Endothelial cell of umbilical vein (primary cell): ENCODE results near the gene AQP12B.
"Not testable (repeated sequence)": the region's sequence is repeated elsewhere in the genome, so short reads cannot be mapped to it uniquely, and the experiment has no call there.

Source experiments
- EZH2 ChIP-seq: IDR thresholded peaks from 2 replicates; pipeline ENCODE4 v1.6.1; 2012; ENCODE audit warnings: borderline replicate concordance, low read depth, mild to moderate bottlenecking, moderate library complexity, low read length, inconsistent platforms; ENCODE audit not compliant: severe bottlenecking
- FOS ChIP-seq: IDR thresholded peaks from 2 replicates; pipeline ENCODE4 v1.6.1; 2011; ENCODE audit warnings: mild to moderate bottlenecking, low read length, moderate library complexity, borderline replicate concordance; ENCODE audit not compliant: insufficient read depth
- GATA2 ChIP-seq: IDR thresholded peaks from 2 replicates; pipeline ENCODE4 v1.7.0; 2011; ENCODE audit warnings: low read depth, mild to moderate bottlenecking, moderate library complexity, mixed read lengths, low read length; ENCODE audit not compliant: insufficient read length, insufficient read depth
- JUN ChIP-seq: IDR thresholded peaks from 2 replicates; pipeline ENCODE4 v1.6.1; 2011; ENCODE audit warnings: borderline replicate concordance, low read depth; ENCODE audit not compliant: insufficient read length, insufficient read depth
- MYC ChIP-seq: IDR thresholded peaks from one replicate; pipeline ENCODE4 v1.6.1; 2011; ENCODE audit warnings: mild to moderate bottlenecking, low read depth, low read length
- POLR2A ChIP-seq: IDR thresholded peaks from 2 replicates; pipeline ENCODE4 v1.6.1; 2012; ENCODE audit warnings: low read depth, mild to moderate bottlenecking, control low read depth, low read length
- POLR2AphosphoS5 ChIP-seq: IDR thresholded peaks from 2 replicates; pipeline ENCODE4 v1.6.1; 2012; ENCODE audit warnings: low read depth, mild to moderate bottlenecking, control low read depth, low read length, moderate library complexity; ENCODE audit not compliant: insufficient read depth
- TF ChIP-seq, protein P1 (sequence below), 2 donors: IDR thresholded peaks; 1 replicate in 1 of 2; 2 replicates in 1 of 2; pipeline ENCODE4 v1.5.1; 2011; ENCODE audit warnings: low read length in 2 of 2, mild to moderate bottlenecking in 2 of 2, moderate library complexity in 2 of 2, control low read depth in 1 of 2, inconsistent platforms in 1 of 2, low read depth in 1 of 2; ENCODE audit not compliant: insufficient read depth in 1 of 2; ENCODE audit errors: extremely low read depth in 1 of 2
- TF ChIP-seq, protein P2 (sequence below): IDR thresholded peaks from 2 replicates; pipeline ENCODE4 v1.6.1; 2011; ENCODE audit not compliant: insufficient read depth, insufficient read length

DNA sequence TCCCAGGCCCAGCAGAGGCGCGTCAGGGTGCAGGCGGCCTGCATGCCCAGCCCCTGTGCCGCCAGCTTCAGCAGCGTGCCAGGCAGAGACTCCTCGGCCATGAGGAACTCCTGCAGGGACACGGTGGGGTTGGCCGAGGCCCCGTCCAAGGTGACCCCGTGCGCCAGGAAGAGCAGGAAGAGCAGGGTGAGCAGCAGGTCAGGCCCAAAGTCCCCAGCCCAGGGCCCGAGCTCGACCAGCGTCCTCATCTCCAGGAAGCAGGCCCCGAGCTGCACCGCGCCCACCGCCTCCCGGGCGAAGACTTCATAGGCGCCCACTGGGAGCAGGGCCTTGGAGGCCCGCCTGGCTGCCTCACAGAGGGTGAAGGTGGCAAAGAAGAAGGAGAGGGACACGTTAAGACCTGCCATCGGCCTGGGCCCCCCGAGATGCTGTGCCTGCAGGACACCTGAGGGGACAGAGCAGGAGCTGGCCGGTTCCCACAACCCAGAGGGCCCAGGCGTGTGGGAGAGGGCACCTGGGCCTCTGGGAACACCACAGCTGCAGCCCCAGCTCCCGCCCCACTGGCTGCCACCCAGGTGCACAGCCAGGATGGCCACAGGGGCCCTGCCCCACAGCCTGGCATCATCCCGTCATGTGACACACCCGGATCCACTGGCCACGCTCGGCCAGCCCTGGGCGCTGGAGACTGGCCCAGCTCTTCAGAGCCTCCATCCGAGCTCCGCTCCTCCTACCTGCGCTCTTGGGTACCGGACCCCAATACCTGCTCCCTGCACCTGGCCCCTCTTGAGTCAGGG is at the start of gene AQP12B:
- TF ChIP-seq, protein P1, sequence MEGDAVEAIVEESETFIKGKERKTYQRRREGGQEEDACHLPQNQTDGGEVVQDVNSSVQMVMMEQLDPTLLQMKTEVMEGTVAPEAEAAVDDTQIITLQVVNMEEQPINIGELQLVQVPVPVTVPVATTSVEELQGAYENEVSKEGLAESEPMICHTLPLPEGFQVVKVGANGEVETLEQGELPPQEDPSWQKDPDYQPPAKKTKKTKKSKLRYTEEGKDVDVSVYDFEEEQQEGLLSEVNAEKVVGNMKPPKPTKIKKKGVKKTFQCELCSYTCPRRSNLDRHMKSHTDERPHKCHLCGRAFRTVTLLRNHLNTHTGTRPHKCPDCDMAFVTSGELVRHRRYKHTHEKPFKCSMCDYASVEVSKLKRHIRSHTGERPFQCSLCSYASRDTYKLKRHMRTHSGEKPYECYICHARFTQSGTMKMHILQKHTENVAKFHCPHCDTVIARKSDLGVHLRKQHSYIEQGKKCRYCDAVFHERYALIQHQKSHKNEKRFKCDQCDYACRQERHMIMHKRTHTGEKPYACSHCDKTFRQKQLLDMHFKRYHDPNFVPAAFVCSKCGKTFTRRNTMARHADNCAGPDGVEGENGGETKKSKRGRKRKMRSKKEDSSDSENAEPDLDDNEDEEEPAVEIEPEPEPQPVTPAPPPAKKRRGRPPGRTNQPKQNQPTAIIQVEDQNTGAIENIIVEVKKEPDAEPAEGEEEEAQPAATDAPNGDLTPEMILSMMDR (IDR thresholded peaks at IDR 0.05; ENCODE audit: extremely low read depth in 1 of 2, insufficient read depth in 1 of 2, low read depth in 1 of 2, low read length in 2 of 2) = not testable (repeated sequence)
- TF ChIP-seq MYC, POLR2A, POLR2AphosphoS5, JUN, EZH2, GATA2, FOS: not testable (repeated sequence)
- TF ChIP-seq, protein P2, sequence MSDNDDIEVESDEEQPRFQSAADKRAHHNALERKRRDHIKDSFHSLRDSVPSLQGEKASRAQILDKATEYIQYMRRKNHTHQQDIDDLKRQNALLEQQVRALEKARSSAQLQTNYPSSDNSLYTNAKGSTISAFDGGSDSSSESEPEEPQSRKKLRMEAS = not testable (repeated sequence)
